Hepatocyte (in vitro differentiated cells): ENCODE results near the gene TMEM213. TPM values are rescaled to one million over a fixed set of nuclear protein-coding genes. Genes with fewer than 3 reads are reported as not detected.
"Not testable (repeated sequence)": the region's sequence is repeated elsewhere in the genome, so short reads cannot be mapped to it uniquely, and the experiment has no call there.

ENCODE experiments used
- DNase-seq: peaks from one replicate; pipeline ENCODE4 v3.0.0-alpha.2; 2016; ENCODE audit warnings: low spot score
- H2AFZ ChIP-seq: fragments of 200-600 bp; sonication (generic); 2 replicates; pipeline ENCODE4 v1.6.0; 2016; ENCODE audit warnings: antibody characterized with exemption, mild to moderate bottlenecking
- H3K27ac ChIP-seq: fragments of 200-600 bp; sonication (generic); 2 replicates; pipeline ENCODE4 v1.5.1; 2016; ENCODE audit warnings: mild to moderate bottlenecking
- H3K27me3 ChIP-seq: fragments of 200-600 bp; sonication (generic); 2 replicates; pipeline ENCODE4 v1.6.1; 2016
- H3K36me3 ChIP-seq: fragments of 200-600 bp; sonication (generic); replicated peaks from 2 replicates; pipeline ENCODE4 v1.5.1; 2016; ENCODE audit warnings: low read depth; ENCODE audit not compliant: insufficient read depth
- H3K4me1 ChIP-seq: fragments of 200-600 bp; sonication (generic); 2 replicates; pipeline ENCODE4 v1.5.1; 2016; ENCODE audit warnings: mild to moderate bottlenecking, moderate library complexity; ENCODE audit not compliant: insufficient read depth
- H3K4me2 ChIP-seq: fragments of 200-600 bp; sonication (generic); 2 replicates; pipeline ENCODE4 v1.6.0; 2016
- H3K4me3 ChIP-seq: fragments of 200-600 bp; sonication (generic); 2 replicates; pipeline ENCODE4 v1.5.1; 2016; ENCODE audit warnings: mild to moderate bottlenecking
- H3K79me2 ChIP-seq: fragments of 200-600 bp; sonication (generic); 2 replicates; pipeline ENCODE4 v1.6.0; 2017; ENCODE audit warnings: mild to moderate bottlenecking
- H3K9me2 ChIP-seq: fragments of 200-600 bp; sonication (generic); replicated peaks from 2 replicates; pipeline ENCODE4 v1.6.0; 2017; ENCODE audit warnings: mild to moderate bottlenecking; ENCODE audit not compliant: insufficient read depth
- H3K9me3 ChIP-seq: fragments of 200-600 bp; sonication (generic); 2 replicates; pipeline ENCODE4 v1.5.1; 2016; ENCODE audit warnings: low read depth, mild to moderate bottlenecking
- H4K20me1 ChIP-seq: fragments of 200-600 bp; sonication (generic); 2 replicates; pipeline ENCODE4 v1.6.0; 2016; ENCODE audit warnings: mild to moderate bottlenecking; ENCODE audit not compliant: insufficient read depth, poor library complexity, severe bottlenecking
- CTCF ChIP-seq: fragments of 200-600 bp; sonication (generic); IDR thresholded peaks from 2 replicates; pipeline ENCODE4 v1.5.1; 2016; ENCODE audit warnings: antibody characterized with exemption, mild to moderate bottlenecking; ENCODE audit not compliant: poor library complexity
- EZH2 ChIP-seq: fragments of 200-600 bp; sonication (generic); IDR thresholded peaks from 2 replicates; pipeline ENCODE4 v1.6.1; 2016; ENCODE audit warnings: antibody characterized with exemption, mild to moderate bottlenecking, borderline replicate concordance
- EZH2phosphoT487 ChIP-seq: fragments of 200-600 bp; sonication (generic); IDR thresholded peaks from one replicate; pipeline ENCODE4 v1.6.1; 2018; ENCODE audit warnings: antibody characterized with exemption, mild to moderate bottlenecking, low read depth, moderate library complexity; ENCODE audit not compliant: unreplicated experiment, severe bottlenecking
- WGBS: methylation state at CpG from one replicate; pipeline ENCODE4 v1.1.6; 2016; ENCODE audit warnings: low lambda C conversion rate; ENCODE audit errors: missing lambda C conversion rate; 5-methylcytosine and 5-hydroxymethylcytosine counted together
- polyA plus RNA-seq: library from polyadenylated mRNA; unstranded; fragments of >200 nt; fragmentation: Nextera tagmentation; extraction: Ambion mirVana; gene quantifications from 2 replicates; pipeline ENCODE4 v1.2.1, GENCODE V29; 2016
- total RNA-seq: library from RNA; depleted of rRNA; stranded (reverse); fragments of >200 nt; gene quantifications from 2 replicates; pipeline ENCODE4 v1.2.3, GENCODE V29; 2014

The TMEM213 gene
- total and polyA plus RNA-seq, 2 experiments from 2014 or later = 0.03 to 0.93 TPM

GRCh38 chr7:138796038-138796615 is 1.7 kb upstream of the TMEM213 start:
- H3K9me2 ChIP-seq = no peaks in the 10 kb centered on the region

GRCh38 chr7:138797046-138797445 is 748 bp upstream of the TMEM213 start:
- H3K27me3 ChIP-seq, H3K4me1 ChIP-seq, DNase-seq, H3K9me2 ChIP-seq, H3K4me3 ChIP-seq, H3K79me2 ChIP-seq, H3K9me3 ChIP-seq, H3K4me2 ChIP-seq, H4K20me1 ChIP-seq, H3K27ac ChIP-seq, H3K36me3 ChIP-seq, H2AFZ ChIP-seq: not testable (repeated sequence)
- WGBS = 79% methylated on average over 4 of the region's 4 CpGs

More at GRCh38 chr7:138796038-138796615, 1.7 kb upstream of the TMEM213 start:
- no peak overlapping the region for H3K4me2 ChIP-seq
- no peak for TF ChIP-seq CTCF
- no peak for TF ChIP-seq EZH2
- no peak for TF ChIP-seq EZH2phosphoT487
- H3K27ac ChIP-seq = no peak overlapping the region
- no peak overlapping the region for H3K4me3 ChIP-seq
- no peak for DNase-seq
- no peaks in the 10 kb centered on the region for H3K79me2 ChIP-seq
- no peak overlapping the region for H2AFZ ChIP-seq
- H3K9me3 ChIP-seq = no peaks in the 10 kb centered on the region
- H3K36me3 ChIP-seq = no peaks in the 10 kb centered on the region
- no peaks in the 10 kb centered on the region for H3K4me1 ChIP-seq
- H4K20me1 ChIP-seq = no peaks in the 10 kb centered on the region
- H3K27me3 ChIP-seq = no peaks in the 10 kb centered on the region
- WGBS = 87% methylated on average over 9 of the region's 9 CpGs

- Histone ChIP-seq H3K4me1 (no peaks in the 10 kb centered on the region), H3K27ac (no peak overlapping the region), H2AFZ (no peak overlapping the region), H3K36me3 (no peaks in the 10 kb centered on the region), H3K9me2 (no peaks in the 10 kb centered on the region), H3K4me3 (no peak overlapping the region), H3K79me2 (no peaks in the 10 kb centered on the region), H4K20me1 (no peaks in the 10 kb centered on the region), H3K27me3 (no peaks in the 10 kb centered on the region), H3K9me3 (no peaks in the 10 kb centered on the region), H3K4me2 (no peak overlapping the region)
- TF ChIP-seq EZH2 (no peak), EZH2phosphoT487 (no peak)
- WGBS = 93% methylated on average over 5 of the region's 5 CpGs
- DNase-seq = no peak
Observed at GRCh38 chr7:138798836-138799235, 1.0 kb downstream of the TMEM213 start.

- no peaks in the 10 kb centered on the region for H3K9me2 ChIP-seq
- H3K4me2 ChIP-seq = no peak overlapping the region
- H3K9me3 ChIP-seq = no peaks in the 10 kb centered on the region
- no peaks in the 10 kb centered on the region for H3K79me2 ChIP-seq
- no peak overlapping the region for H3K4me3 ChIP-seq
- no peaks in the 10 kb centered on the region for H3K36me3 ChIP-seq
- H3K4me1 ChIP-seq = no peaks in the 10 kb centered on the region
- no peak overlapping the region for H3K27ac ChIP-seq
- H2AFZ ChIP-seq = no peak overlapping the region
- no peaks in the 10 kb centered on the region for H3K27me3 ChIP-seq
- TF ChIP-seq CTCF (no peak), EZH2phosphoT487 (no peak), EZH2 (no peak)
- H4K20me1 ChIP-seq = no peaks in the 10 kb centered on the region
- 84% methylated on average over 7 of the region's 7 CpGs for WGBS
- DNase-seq = no peak
Observed at GRCh38 chr7:138799336-138800000, 1.7 kb downstream of the TMEM213 start.
